GM23338 (cell line): Measurements from ENCODE around the gene THBS2. TPM values are rescaled to one million over a fixed set of nuclear protein-coding genes. Genes with fewer than 3 reads are reported as not detected.

Experiments
- ATAC-seq: fragments of 200-7000 bp; cut with Tn5 transposase; 3 replicates; pipeline ENCODE4 v1.9.1; 2020
- DNase-seq: peaks from one replicate; pipeline ENCODE4 v3.0.0-alpha.2; 2015; ENCODE audit warnings: low spot score
- H2AFZ ChIP-seq: fragments of 200-600 bp; sonication (generic); 2 replicates; pipeline ENCODE4 v1.8.0; 2016; ENCODE audit warnings: antibody characterized with exemption, mild to moderate bottlenecking, moderate library complexity
- H3F3A ChIP-seq: fragments of 200-600 bp; sonication (generic); replicated peaks from 2 replicates; pipeline ENCODE4 v1.8.0; 2017; ENCODE audit warnings: antibody characterized with exemption, mixed run types, low read depth
- H3K27ac ChIP-seq: fragments of 200-600 bp; sonication (generic); 2 replicates; pipeline ENCODE4 v1.6.1; 2016; ENCODE audit warnings: low read depth
- H3K27me3 ChIP-seq: fragments of 200-600 bp; sonication (generic); 2 replicates; pipeline ENCODE4 v1.8.0; 2016; ENCODE audit warnings: mild to moderate bottlenecking, mixed run types, moderate library complexity; ENCODE audit not compliant: insufficient read depth
- H3K36me3 ChIP-seq: fragments of 200-600 bp; sonication (generic); 2 replicates; pipeline ENCODE4 v1.8.0; 2016; ENCODE audit warnings: mild to moderate bottlenecking; ENCODE audit not compliant: insufficient read depth
- H3K4me1 ChIP-seq: fragments of 200-600 bp; sonication (generic); 2 replicates; pipeline ENCODE4 v1.8.0; 2016; ENCODE audit warnings: mild to moderate bottlenecking, moderate library complexity; ENCODE audit not compliant: insufficient read depth
- H3K4me2 ChIP-seq: fragments of 200-600 bp; sonication (generic); 2 replicates; pipeline ENCODE4 v1.7.1; 2017; ENCODE audit warnings: mixed run types
- H3K4me3 ChIP-seq: fragments of 200-600 bp; sonication (generic); 2 replicates; pipeline ENCODE4 v1.6.1; 2016; ENCODE audit warnings: mixed run types
- H3K79me2 ChIP-seq: fragments of 200-600 bp; sonication (generic); replicated peaks from 2 replicates; pipeline ENCODE4 v1.8.0; 2017; ENCODE audit warnings: mild to moderate bottlenecking; ENCODE audit not compliant: insufficient read depth
- H3K9me2 ChIP-seq: fragments of 200-600 bp; sonication (generic); 2 replicates; pipeline ENCODE4 v1.8.0; 2017; ENCODE audit not compliant: insufficient read depth
- H4K20me1 ChIP-seq: fragments of 200-600 bp; sonication (generic); replicated peaks from 2 replicates; pipeline ENCODE4 v1.8.0; 2017; ENCODE audit warnings: mild to moderate bottlenecking; ENCODE audit not compliant: insufficient read depth
- H3K27ac Mint-ChIP-seq: 2 replicates; pipeline ENCODE4 v1.8.0; 2020; ENCODE audit warnings: inconsistent platforms, mild to moderate bottlenecking, moderate library complexity, mixed read lengths
- H3K27me3 Mint-ChIP-seq: 3 replicates; pipeline ENCODE4 v1.8.0; 2022; ENCODE audit warnings: low read depth, mild to moderate bottlenecking, moderate library complexity, mixed read lengths, inconsistent platforms; ENCODE audit not compliant: insufficient read depth, poor library complexity
- H3K36me3 Mint-ChIP-seq: 3 replicates; pipeline ENCODE4 v1.8.0; 2021; ENCODE audit warnings: low read depth, mild to moderate bottlenecking, inconsistent platforms, moderate library complexity, mixed read lengths
- H3K4me1 Mint-ChIP-seq: 3 replicates; pipeline ENCODE4 v1.8.0; 2020; ENCODE audit warnings: mild to moderate bottlenecking, inconsistent platforms, mixed read lengths
- H3K4me3 Mint-ChIP-seq: 3 replicates; pipeline ENCODE4 v1.8.0; 2021; ENCODE audit warnings: moderate library complexity, mild to moderate bottlenecking, inconsistent platforms, mixed read lengths
- H3K9me3 Mint-ChIP-seq: 3 replicates; pipeline ENCODE4 v1.8.0; 2020; ENCODE audit warnings: moderate library complexity, mild to moderate bottlenecking, inconsistent platforms, mixed read lengths
- CREB1 ChIP-seq: fragments of 250-450 bp; sonication (Bioruptor Pico); IDR thresholded peaks from 2 replicates; pipeline ENCODE4 v1.5.0; 2020; ENCODE audit warnings: low read depth, mild to moderate bottlenecking, moderate library complexity
- EZH2 ChIP-seq: fragments of 200-600 bp; sonication (generic); IDR thresholded peaks from one replicate; pipeline ENCODE4 v1.8.0; 2017; ENCODE audit warnings: antibody characterized with exemption, mild to moderate bottlenecking, low read depth; ENCODE audit not compliant: unreplicated experiment
- EZH2phosphoT487 ChIP-seq: fragments of 200-600 bp; sonication (generic); IDR thresholded peaks from one replicate; pipeline ENCODE4 v1.8.1; 2018; ENCODE audit warnings: antibody characterized with exemption; ENCODE audit not compliant: unreplicated experiment
- JUNB ChIP-seq: IDR thresholded peaks from one replicate; pipeline ENCODE4 v1.6.1; 2016; ENCODE audit warnings: antibody characterized with exemption; ENCODE audit not compliant: unreplicated experiment
- NANOG ChIP-seq: IDR thresholded peaks from 2 replicates; pipeline ENCODE4 v1.6.1; 2016; ENCODE audit warnings: antibody characterized with exemption, borderline replicate concordance
- POLR2AphosphoS5 ChIP-seq: IDR thresholded peaks from 2 replicates; pipeline ENCODE4 v1.6.1; 2016; ENCODE audit warnings: antibody characterized with exemption, low read depth
- STAT1 ChIP-seq: IDR thresholded peaks from one replicate; pipeline ENCODE4 v1.6.1; 2016; ENCODE audit warnings: antibody characterized with exemption; ENCODE audit not compliant: unreplicated experiment
- ZNF331 ChIP-seq: fragments of 250-450 bp; sonication (Bioruptor Pico); IDR thresholded peaks from 2 replicates; pipeline ENCODE4 v1.5.0; 2020; ENCODE audit warnings: low read depth, mild to moderate bottlenecking, moderate library complexity
- polyA plus RNA-seq: library from polyadenylated mRNA; unstranded; fragments of >200 nt; fragmentation: Nextera tagmentation; extraction: Ambion mirVana; gene quantifications from 2 replicates; pipeline ENCODE4 v1.2.1, GENCODE V29; 2016
- total RNA-seq: library from RNA; depleted of rRNA; stranded (reverse); fragments of >200 nt; shearing (Covaris generic); gene quantifications from 2 replicates; pipeline ENCODE4 v1.2.3, GENCODE V29; 2014
- TF ChIP-seq, protein P1 (sequence below): IDR thresholded peaks from one replicate; pipeline ENCODE4 v1.6.1; 2018; ENCODE audit warnings: antibody characterized with exemption; ENCODE audit not compliant: unreplicated experiment
- TF ChIP-seq, protein P2 (sequence below): fragments of 250-450 bp; sonication (Bioruptor Pico); IDR thresholded peaks from 2 replicates; pipeline ENCODE4 v1.5.0; 2020; ENCODE audit warnings: mild to moderate bottlenecking, moderate library complexity

THBS2 gene
- total and polyA plus RNA-seq, 2 experiments from 2014 or later: 7.9 to 44.7 TPM

- peaks cover 13% of the 10 kb centered on the region; the same call in 2 of the 3 replicates for H3K9me3 Mint-ChIP-seq
- TF ChIP-seq NANOG: no peak
- TF ChIP-seq STAT1: no peak
- TF ChIP-seq, protein P1, sequence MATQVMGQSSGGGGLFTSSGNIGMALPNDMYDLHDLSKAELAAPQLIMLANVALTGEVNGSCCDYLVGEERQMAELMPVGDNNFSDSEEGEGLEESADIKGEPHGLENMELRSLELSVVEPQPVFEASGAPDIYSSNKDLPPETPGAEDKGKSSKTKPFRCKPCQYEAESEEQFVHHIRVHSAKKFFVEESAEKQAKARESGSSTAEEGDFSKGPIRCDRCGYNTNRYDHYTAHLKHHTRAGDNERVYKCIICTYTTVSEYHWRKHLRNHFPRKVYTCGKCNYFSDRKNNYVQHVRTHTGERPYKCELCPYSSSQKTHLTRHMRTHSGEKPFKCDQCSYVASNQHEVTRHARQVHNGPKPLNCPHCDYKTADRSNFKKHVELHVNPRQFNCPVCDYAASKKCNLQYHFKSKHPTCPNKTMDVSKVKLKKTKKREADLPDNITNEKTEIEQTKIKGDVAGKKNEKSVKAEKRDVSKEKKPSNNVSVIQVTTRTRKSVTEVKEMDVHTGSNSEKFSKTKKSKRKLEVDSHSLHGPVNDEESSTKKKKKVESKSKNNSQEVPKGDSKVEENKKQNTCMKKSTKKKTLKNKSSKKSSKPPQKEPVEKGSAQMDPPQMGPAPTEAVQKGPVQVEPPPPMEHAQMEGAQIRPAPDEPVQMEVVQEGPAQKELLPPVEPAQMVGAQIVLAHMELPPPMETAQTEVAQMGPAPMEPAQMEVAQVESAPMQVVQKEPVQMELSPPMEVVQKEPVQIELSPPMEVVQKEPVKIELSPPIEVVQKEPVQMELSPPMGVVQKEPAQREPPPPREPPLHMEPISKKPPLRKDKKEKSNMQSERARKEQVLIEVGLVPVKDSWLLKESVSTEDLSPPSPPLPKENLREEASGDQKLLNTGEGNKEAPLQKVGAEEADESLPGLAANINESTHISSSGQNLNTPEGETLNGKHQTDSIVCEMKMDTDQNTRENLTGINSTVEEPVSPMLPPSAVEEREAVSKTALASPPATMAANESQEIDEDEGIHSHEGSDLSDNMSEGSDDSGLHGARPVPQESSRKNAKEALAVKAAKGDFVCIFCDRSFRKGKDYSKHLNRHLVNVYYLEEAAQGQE: no peak
- TF ChIP-seq JUNB: no peak
- TF ChIP-seq CREB1 (CRISPR knock-in tag): no peak
- TF ChIP-seq, protein P2, sequence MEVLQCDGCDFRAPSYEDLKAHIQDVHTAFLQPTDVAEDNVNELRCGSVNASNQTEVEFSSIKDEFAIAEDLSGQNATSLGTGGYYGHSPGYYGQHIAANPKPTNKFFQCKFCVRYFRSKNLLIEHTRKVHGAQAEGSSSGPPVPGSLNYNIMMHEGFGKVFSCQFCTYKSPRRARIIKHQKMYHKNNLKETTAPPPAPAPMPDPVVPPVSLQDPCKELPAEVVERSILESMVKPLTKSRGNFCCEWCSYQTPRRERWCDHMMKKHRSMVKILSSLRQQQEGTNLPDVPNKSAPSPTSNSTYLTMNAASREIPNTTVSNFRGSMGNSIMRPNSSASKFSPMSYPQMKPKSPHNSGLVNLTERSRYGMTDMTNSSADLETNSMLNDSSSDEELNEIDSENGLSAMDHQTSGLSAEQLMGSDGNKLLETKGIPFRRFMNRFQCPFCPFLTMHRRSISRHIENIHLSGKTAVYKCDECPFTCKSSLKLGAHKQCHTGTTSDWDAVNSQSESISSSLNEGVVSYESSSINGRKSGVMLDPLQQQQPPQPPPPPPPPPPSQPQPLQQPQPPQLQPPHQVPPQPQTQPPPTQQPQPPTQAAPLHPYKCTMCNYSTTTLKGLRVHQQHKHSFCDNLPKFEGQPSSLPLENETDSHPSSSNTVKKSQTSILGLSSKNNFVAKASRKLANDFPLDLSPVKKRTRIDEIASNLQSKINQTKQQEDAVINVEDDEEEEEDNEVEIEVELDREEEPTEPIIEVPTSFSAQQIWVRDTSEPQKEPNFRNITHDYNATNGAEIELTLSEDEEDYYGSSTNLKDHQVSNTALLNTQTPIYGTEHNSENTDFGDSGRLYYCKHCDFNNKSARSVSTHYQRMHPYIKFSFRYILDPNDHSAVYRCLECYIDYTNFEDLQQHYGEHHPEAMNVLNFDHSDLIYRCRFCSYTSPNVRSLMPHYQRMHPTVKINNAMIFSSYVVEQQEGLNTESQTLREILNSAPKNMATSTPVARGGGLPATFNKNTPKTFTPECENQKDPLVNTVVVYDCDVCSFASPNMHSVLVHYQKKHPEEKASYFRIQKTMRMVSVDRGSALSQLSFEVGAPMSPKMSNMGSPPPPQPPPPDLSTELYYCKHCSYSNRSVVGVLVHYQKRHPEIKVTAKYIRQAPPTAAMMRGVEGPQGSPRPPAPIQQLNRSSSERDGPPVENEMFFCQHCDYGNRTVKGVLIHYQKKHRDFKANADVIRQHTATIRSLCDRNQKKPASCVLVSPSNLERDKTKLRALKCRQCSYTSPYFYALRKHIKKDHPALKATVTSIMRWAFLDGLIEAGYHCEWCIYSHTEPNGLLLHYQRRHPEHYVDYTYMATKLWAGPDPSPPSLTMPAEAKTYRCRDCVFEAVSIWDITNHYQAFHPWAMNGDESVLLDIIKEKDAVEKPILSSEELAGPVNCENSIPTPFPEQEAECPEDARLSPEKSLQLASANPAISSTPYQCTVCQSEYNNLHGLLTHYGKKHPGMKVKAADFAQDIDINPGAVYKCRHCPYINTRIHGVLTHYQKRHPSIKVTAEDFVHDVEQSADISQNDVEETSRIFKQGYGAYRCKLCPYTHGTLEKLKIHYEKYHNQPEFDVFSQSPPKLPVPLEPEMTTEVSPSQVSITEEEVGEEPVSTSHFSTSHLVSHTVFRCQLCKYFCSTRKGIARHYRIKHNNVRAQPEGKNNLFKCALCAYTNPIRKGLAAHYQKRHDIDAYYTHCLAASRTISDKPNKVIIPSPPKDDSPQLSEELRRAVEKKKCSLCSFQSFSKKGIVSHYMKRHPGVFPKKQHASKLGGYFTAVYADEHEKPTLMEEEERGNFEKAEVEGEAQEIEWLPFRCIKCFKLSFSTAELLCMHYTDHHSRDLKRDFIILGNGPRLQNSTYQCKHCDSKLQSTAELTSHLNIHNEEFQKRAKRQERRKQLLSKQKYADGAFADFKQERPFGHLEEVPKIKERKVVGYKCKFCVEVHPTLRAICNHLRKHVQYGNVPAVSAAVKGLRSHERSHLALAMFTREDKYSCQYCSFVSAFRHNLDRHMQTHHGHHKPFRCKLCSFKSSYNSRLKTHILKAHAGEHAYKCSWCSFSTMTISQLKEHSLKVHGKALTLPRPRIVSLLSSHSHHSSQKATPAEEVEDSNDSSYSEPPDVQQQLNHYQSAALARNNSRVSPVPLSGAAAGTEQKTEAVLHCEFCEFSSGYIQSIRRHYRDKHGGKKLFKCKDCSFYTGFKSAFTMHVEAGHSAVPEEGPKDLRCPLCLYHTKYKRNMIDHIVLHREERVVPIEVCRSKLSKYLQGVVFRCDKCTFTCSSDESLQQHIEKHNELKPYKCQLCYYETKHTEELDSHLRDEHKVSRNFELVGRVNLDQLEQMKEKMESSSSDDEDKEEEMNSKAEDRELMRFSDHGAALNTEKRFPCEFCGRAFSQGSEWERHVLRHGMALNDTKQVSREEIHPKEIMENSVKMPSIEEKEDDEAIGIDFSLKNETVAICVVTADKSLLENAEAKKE: no peak
- no peak for TF ChIP-seq ZNF331 (CRISPR knock-in tag)
- TF ChIP-seq EZH2phosphoT487: no peak
- TF ChIP-seq EZH2: no peak
- no peak for TF ChIP-seq POLR2AphosphoS5
- Histone ChIP-seq H3K27ac (no peak overlapping the region), H3K4me2 (no peak overlapping the region), H3K4me1 (no peaks in the 10 kb centered on the region), H3K27me3 (no peaks in the 10 kb centered on the region), H2AFZ (no peak overlapping the region), H3F3A (no peaks in the 10 kb centered on the region), H3K79me2 (no peaks in the 10 kb centered on the region), H4K20me1 (no peaks in the 10 kb centered on the region), H3K36me3 (no peaks in the 10 kb centered on the region), H3K9me2 (no peaks in the 10 kb centered on the region), H3K4me3 (no peak overlapping the region)
- H3K4me1 Mint-ChIP-seq: peaks cover 4% of the 10 kb centered on the region
- no peak overlapping the region for H3K27ac Mint-ChIP-seq
- no peak for ATAC-seq
- H3K27me3 Mint-ChIP-seq: peaks cover 5% of the 10 kb centered on the region
- no peak for DNase-seq
- H3K36me3 Mint-ChIP-seq: no peaks in the 10 kb centered on the region
- H3K4me3 Mint-ChIP-seq: no peak overlapping the region
These were observed 76.0 kb downstream of the THBS2 start for GRCh38 chr6:169177516-169178166.
